GM21515 (cell line): Measurements from ENCODE around the gene CAPZA1.

Experiments used
- ATAC-seq: cut with Tn5 transposase; IDR thresholded peaks from one replicate; pipeline ENCODE4 v1.9.1; 2021; ENCODE audit not compliant: unreplicated experiment

CAPZA1 gene

DNA sequence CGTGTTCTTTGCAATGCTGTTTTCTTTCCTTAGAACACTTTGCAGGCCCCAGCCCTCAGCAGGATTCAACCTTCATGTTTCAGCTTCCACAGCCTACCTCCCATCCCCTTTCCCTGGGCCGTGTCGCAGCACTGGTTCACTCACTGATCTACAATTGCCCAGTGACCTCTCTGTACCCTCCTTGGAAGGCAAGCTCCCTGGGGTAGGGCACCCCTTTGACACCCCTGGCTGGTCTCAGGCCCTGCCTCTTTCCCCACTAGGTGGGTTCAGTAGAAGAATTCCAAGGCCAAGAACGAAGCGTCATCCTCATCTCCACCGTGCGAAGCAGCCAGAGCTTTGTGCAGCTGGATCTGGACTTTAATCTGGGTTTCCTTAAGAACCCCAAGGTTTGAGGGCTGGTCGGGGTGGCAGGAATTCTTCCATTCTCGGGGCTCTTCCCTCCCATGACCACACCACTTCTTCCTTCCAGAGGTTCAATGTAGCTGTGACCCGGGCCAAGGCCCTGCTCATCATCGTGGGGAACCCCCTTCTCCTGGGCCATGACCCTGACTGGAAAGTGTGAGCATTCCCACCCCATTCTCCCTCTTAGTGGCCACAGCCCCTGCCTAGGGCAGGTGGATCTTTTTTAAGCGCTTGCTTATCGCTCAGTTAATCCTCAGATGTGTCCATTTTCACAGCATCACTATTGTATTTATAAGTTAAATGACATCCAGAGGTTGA lies 80.0 kb downstream of the CAPZA1 start:
- ATAC-seq, result no peak

- ATAC-seq, result no peak
These were observed 80.9 kb downstream of the CAPZA1 start for GRCh38 chr1:112700290-112701226.

DNA sequence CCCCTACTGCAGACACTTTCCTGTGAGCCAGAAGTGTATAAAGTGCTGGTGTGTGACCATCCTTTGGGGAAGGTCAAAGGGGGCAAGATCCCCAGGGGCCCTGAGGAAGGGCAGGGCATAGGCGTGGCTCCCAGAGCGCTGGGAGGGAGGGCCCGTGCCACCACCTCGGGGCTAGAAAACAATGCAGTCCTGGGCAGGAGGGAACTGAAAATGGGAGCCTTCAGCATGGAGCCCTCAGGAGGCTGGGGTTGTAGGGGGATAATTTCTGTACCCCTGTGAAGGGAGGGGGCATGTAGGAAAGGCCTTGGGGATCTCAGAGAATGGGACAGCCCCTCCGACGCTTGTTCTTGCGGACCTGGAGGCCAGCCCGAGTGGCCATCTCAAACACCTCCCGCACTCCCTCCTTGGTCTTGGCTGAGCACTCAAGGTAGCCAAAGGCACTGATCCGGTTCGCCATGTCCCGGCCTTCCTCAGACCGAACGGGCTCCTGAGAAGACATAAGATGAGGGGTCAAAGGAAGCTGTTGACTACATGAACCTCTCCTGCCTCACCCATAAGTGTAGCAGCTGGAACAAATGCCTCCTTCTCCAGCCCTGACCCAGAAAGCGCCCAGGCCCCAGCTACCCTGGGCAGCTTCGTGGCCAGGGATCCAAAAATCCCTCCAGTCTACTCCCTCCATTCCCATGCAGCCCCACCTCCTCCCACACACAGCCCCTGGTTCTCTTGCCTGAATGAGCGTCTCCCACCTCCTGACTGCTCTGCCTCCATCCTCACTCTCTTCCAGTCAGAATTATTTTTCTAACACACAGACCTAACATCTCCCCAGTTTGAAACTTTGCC lies 81.8 kb downstream of the CAPZA1 start:
- ATAC-seq, result no peak

DNA sequence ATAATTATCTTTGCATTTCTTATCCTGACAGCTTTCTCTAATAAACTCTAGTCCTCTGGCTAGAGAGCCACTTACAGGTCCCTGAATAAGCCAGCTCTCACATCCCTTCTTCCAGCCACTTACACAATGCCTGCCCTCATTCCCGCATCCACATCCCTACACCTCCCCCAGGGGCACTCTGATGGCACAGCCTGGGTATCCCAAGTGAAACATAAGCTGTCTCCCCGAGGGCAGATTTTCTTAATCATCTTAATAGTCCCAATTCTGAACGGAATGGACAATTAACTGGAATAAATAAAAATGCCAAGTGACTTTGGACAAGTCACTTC lies 82.4 kb downstream of the CAPZA1 start:
- ATAC-seq, result no peak

- no peak for ATAC-seq
These were observed 83.0 kb downstream of the CAPZA1 start for GRCh38 chr1:112702420-112703261.

GRCh38 chr1:112703706-112704105 lies 84.1 kb downstream of the CAPZA1 start:
- no peak for ATAC-seq

DNA sequence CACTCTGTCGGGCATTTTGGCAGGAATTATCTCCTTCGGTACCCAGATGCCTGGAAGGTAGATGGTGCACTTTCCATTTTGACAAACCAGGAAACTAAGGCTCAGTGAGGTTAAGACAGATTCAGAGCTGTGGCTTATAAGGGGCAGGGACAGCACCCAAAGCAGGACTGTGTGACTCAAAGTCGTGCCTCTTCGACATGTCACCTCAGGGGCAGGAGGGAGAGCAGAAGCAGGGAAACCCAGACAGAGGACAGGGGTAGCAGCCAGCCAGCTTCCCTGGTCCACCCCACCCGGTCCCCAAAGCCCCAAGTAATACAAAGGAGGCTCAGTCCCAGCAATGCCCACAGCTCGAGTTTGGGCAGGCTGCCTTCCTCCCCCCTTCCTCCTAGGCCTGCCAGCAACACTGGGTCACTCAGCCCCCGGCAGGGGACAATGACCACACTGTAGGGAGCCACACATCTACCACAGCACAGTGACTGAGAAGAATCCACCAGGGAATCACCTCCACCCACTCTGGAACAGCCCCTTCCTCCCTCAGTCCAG lies 84.8 kb downstream of the CAPZA1 start:
- ATAC-seq, result no peak

DNA sequence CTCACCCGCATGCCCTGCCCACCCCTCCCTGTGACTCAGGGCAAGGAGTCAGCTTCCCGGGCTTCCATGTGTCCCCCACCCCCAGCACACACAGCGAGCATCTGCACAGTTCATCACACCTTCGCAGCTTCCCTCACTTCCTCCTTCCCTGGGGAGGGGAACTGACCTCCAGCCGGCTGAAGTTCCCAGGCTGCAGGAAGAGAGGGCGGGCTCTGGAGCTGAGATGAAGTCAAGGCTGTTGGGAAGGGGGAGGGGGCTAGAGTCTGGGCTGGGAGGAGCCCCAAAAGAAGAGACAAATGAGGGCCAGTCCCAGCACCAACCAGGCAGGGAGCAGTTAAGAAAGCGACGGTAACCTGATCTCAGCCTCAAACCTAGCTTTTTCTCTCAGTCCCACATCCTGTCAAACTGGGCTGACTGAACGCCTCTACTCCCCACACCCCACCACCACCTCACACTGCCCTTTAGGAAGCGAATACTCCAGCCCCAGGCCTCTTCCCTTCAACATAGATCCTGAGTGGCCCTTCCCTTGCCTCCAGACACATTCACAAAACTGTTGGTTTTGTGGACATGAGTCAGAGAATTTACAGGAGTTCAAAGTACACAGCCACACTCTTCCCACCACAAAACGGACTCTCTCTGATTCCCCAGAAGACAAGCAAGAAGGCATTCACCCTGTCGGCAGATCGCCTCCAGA lies 85.4 kb downstream of the CAPZA1 start:
- peak; percentile 58 for ATAC-seq

DNA sequence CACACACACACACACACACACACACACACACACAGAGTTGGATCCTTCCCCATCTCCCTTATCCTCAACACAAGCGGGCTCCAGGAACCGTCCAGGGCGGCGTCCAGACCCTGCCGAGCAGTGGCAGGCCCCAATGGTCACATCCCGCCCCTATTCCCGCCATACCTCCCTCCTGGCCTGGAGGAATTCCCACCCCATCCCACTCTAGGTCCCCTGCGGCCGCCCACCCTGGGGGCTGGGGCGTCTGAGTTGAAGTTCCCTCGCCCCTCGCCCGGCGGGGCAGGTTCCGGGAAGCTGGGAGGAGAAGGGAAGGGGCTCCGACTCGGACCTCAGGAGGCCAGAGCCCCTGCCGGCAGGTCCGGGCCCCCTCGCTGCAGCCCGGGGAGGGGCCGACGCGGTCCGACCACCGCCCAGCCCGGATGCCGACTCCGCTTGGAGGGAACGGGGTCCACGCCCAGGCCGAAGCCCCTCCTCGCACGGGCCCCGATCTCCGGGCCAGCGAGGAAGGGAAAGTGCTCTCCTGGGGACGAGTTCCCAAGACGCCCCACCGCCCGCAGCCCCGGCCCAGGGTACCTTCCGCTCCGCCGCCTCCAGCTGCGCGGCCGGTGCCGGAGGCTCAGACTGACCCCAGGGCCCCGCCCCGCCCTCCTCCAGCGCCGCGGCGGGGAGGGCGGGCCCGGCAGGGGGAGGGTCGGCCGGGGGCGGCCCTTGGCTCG lies 87.0 kb downstream of the CAPZA1 start, which contains the start of gene RHOC:
Gene RHOC (minus strand): TSS at position 623 of the 716 bp plus-strand sequence. CDS start 3,328 bp downstream, outside the sequence.
- ATAC-seq, result peak; percentile 53

- ATAC-seq, result peak; percentile 48
These were observed 87.8 kb downstream of the CAPZA1 start for GRCh38 chr1:112707221-112708001.

DNA sequence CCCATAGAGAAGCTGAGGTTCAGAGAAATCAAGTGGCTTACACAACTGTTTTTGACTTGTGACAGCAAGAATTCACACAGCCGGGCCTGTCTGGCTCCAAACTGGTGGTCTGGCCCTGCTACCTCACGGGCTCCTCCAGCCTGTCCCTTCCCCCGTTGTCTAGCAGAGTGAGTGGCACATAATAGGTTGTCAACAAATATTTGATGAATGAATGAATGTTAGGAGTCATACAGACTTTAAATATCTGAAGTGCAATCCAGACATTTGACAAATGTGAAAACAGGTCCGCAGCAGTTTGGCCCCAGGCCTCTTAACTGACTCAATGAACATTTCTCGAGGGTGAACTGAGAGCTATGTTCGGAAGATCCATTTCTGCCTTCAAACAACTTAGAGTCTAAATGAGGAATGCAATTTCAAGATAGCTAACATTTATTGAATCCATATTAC lies 88.4 kb downstream of the CAPZA1 start:
- no peak for ATAC-seq

DNA sequence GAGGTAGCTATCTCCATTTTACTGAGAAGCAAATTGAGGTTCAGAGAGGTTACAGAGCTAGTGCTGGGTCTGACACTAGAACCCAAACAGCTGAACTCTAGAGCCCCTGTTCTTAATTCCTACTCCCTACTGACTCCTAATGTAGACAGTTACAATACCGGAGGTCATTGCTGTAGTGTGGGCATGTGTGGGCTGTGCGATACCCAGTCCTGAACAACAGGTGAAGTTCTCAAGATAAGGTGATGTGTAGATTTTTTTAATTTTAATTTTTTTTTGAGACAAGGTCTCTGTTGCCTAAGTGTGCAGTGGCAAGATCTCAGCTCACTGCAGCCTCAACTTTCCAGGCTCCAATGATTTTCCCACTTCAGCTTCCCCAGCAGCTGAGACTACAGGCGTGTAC lies 88.9 kb downstream of the CAPZA1 start:
- ATAC-seq, result no peak

DNA sequence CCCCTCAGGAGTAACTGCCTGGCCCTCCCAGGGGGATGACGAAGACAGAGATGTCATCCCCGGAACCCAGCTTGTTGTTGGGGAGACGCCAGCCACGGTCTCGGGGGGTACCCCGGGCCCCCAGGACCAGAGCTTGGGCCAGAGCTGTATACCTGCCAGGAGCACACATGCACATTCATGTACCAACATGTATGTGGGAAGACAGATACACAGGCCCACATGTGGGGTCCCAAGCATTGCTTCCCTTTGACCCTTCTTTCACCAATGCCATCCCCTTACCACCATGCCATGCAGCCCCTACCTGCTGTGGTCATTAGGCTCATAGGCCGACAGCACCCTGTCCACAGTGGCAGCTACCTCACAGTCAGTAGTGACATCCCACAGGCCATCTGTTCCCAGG lies 90.5 kb downstream of the CAPZA1 start:
- ATAC-seq, result no peak

DNA sequence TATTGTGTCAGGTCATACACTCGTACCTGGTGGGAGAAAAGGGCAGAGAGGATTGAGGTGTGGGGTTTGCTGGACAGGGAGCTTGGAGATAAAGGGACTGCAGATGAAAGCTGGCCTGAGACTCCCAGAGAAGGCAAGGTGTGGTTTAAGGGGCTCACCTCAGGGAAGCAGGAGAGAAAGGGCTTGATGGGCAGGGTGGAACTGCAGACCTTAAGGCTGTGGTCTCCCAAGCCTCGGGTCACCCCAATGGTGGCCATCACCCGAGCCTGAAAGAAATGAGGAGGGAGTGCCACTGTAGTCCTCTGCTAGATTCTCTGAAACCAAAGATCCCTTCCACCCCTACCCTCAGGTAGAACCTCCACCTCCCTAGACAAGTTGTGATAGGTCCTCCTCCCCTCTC lies 91.0 kb downstream of the CAPZA1 start:
- ATAC-seq, result no peak

GRCh38 chr1:112711041-112711440 lies 91.4 kb downstream of the CAPZA1 start:
- no peak for ATAC-seq

DNA sequence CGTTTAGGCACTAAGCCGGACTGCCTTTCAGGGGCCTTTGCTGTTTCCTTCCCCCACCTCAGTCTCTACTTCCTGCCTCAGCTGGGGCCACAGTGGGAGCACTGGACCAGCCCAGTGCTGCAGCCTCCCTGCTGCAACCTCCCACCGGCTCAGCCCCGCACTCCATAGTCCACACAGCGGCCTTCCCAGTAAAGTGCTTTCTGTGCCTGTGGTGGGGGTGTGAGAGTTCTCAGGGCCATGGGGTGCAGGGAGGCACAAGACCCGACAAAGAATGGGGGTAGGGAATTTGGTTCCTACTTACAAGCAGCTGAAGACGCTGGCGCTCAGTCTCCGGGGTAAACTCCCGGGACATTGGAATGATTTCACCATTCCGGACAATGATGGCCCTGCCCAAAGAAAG lies 92.0 kb downstream of the CAPZA1 start:
- no peak for ATAC-seq

DNA sequence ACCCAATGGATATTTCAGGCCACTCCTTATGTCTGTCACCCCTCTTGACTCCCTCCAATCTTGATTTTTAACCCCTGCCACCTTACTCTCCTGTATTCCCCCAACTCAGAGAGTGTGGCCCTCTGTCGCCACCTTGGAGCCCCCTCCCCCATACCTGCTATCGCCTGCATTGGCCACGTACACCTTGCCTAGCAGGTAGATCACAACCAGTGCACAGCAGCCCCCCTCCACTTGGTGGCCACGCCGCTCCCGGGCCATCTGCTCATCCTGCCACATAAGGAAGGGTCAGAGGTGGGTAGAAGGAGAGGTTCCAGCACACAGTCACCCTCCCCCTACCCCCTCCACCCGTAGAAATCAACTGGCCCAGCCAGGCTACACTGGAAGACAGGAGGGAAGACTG lies 92.6 kb downstream of the CAPZA1 start:
- no peak for ATAC-seq

DNA sequence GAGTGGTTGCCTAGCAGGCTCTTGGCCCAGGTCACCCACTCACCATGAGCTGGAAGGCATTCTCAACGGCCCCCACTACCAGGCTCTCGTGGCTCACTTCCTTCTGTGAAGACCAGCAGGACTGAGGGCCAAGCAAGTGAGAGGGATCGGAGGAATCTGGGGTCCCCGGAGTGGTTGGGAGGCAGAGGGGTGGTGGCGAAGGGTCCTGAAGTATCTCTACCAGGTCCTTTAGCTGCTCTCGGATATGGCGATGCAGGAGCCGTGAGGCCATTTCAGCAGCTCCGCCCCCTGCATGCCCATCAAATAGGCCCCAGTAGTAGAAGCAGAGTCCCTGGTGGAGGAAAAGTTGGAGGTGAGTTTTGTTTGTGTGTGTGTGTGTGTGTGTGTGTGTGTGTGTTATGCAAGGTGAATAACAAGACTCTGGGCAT lies 93.1 kb downstream of the CAPZA1 start:
- no peak for ATAC-seq
